ENCODE data around the gene AVEN. TPM values are rescaled to one million over a fixed set of nuclear protein-coding genes. Genes with fewer than 3 reads are reported as not detected.
A peak's percentile ranks its signal among the peaks of the same experiment; 100 is the strongest.
"Not testable (repeated sequence)": the region's sequence is repeated elsewhere in the genome, so short reads cannot be mapped to it uniquely, and the experiment has no call there.

AVEN gene
- total and polyA plus RNA-seq, 2 of the 13 experiments (the other 11 are each of a cell fraction or from before 2014, with no cell fraction given) = 4.4 to 17.5 TPM

- 89% methylated on average over 3 of the region's 3 CpGs for WGBS (ENCODE audit: low lambda C conversion rate)
- ATAC-seq (no peak), FAIRE-seq (no peak), DNase-seq (ENCODE audit: low spot score) (no peak)
- no peak overlapping the region for H3K9ac ChIP-seq (ENCODE audit: insufficient read depth, low read depth, low read length)
- in situ Hi-C loops (cut with HindIII; ENCODE audit: extremely low pct_ligation_motif_present, low pct_unique_long_range_greater_than_20kb) (no loop called here), intact Hi-C loops (cut with micrococcal nuclease; ENCODE audit: unreplicated experiment) (no loop called here)
- H3K27me3 ChIP-seq (ENCODE audit: control insufficient read depth in 1 of 2, insufficient read depth in 2 of 2, low read length in 2 of 2) = no peaks in the 10 kb centered on the region
- no peaks in the 10 kb centered on the region for H3K79me2 ChIP-seq (ENCODE audit: insufficient read depth, low read length)
- H3K36me3 ChIP-seq (replicated peaks in 1 of 2; ENCODE audit: control insufficient read depth in 1 of 2, insufficient read depth in 2 of 2, low read length in 2 of 2) = no peaks in the 10 kb centered on the region
- H3K4me2 ChIP-seq (ENCODE audit: low read depth, low read length) = no peak overlapping the region
- no peak overlapping the region for H2AFZ ChIP-seq (ENCODE audit: low read length)
- H3K27ac ChIP-seq (ENCODE audit: extremely low read length, insufficient read depth, low read length) = no peak overlapping the region
- H3K4me1 ChIP-seq (ENCODE audit: insufficient read depth, low read length) = peaks cover 12% of the 10 kb centered on the region
- POLR2A ChIA-PET = no interaction called here
- H4K20me1 ChIP-seq (ENCODE audit: insufficient read depth, low read length) = no peaks in the 10 kb centered on the region
- BruUV-seq (replicated peaks) = no TSS peak
- H3K4me3 ChIP-seq (replicated peaks in 1 of 3; ENCODE audit: insufficient read depth in 1 of 3, low read depth in 2 of 3, low read length in 3 of 3) = no peak overlapping the region
- H3K9me3 ChIP-seq (ENCODE audit: low read length) = no peaks in the 10 kb centered on the region
- TF ChIP-seq ZNF276 (CRISPR knock-in tag; IDR thresholded peaks at IDR 0.05; ENCODE audit: low read depth) (no peak), TCF7 (IDR thresholded peaks at IDR 0.05; ENCODE audit: low read depth) (no peak), ZNF292 (CRISPR knock-in tag; IDR thresholded peaks at IDR 0.05; ENCODE audit: borderline replicate concordance, low read depth) (no peak), CEBPB (IDR thresholded peaks at IDR 0.05; ENCODE audit: borderline replicate concordance, low read depth, low read length) (peak; percentile 71), ZNF761 (CRISPR knock-in tag; conservative IDR thresholded peaks at IDR 0.05) (no peak)
- CTCF ChIA-PET (ENCODE audit: low intra/inter-chr PET ratio, low total read pairs) = no interaction called here
Observed at GRCh38 chr15:34019369-34019990, 19.5 kb downstream of the AVEN start.

GRCh38 chr15:34018738-34019137 lies 20.3 kb downstream of the AVEN start:
- H3K27ac ChIP-seq (ENCODE audit: extremely low read length, insufficient read depth, low read length); H3K4me3 ChIP-seq (replicated peaks in 1 of 3; ENCODE audit: insufficient read depth in 1 of 3, low read depth in 2 of 3, low read length in 3 of 3); H4K20me1 ChIP-seq (ENCODE audit: insufficient read depth, low read length); H2AFZ ChIP-seq (ENCODE audit: low read length); H3K27me3 ChIP-seq (ENCODE audit: control insufficient read depth in 1 of 2, insufficient read depth in 2 of 2, low read length in 2 of 2); H3K4me1 ChIP-seq (ENCODE audit: insufficient read depth, low read length); intact Hi-C loops (cut with micrococcal nuclease; ENCODE audit: unreplicated experiment); BruUV-seq (replicated peaks); H3K9ac ChIP-seq (ENCODE audit: insufficient read depth, low read depth, low read length); H3K36me3 ChIP-seq (replicated peaks in 1 of 2; ENCODE audit: control insufficient read depth in 1 of 2, insufficient read depth in 2 of 2, low read length in 2 of 2); H3K79me2 ChIP-seq (ENCODE audit: insufficient read depth, low read length); ATAC-seq; POLR2A ChIA-PET; DNase-seq (ENCODE audit: low spot score); FAIRE-seq; CTCF ChIA-PET (ENCODE audit: low intra/inter-chr PET ratio, low total read pairs); in situ Hi-C loops (cut with HindIII; ENCODE audit: extremely low pct_ligation_motif_present, low pct_unique_long_range_greater_than_20kb); H3K4me2 ChIP-seq (ENCODE audit: low read depth, low read length); H3K9me3 ChIP-seq (ENCODE audit: low read length): not testable (repeated sequence)
- 100% methylated on average over 2 of the region's 2 CpGs for WGBS (ENCODE audit: low lambda C conversion rate)
- peak in 1 of 2 experiments; percentile 57; a peak in 2 of 4 replicates for TF ChIP-seq MAFK (conservative IDR thresholded peaks at IDR 0.05 in 1 of 2, IDR thresholded peaks at IDR 0.05 in 1 of 2; ENCODE audit: low read length in 2 of 2)
- peak; percentile 55; the same call in 1 of the 2 replicates for TF ChIP-seq MAFF (IDR thresholded peaks at IDR 0.05; ENCODE audit: low read depth, low read length)

All from HepG2 (cell line).